ENCODE results near the gene BHMT2.

Gene BHMT2

GRCh38 chr5:79074641-79075040 lies 5.1 kb downstream of the BHMT2 start:
- no peak for DNase-seq

- no peak for DNase-seq
Measured at GRCh38 chr5:79075646-79076426, 6.3 kb downstream of the BHMT2 start.

GRCh38 chr5:79076819-79077218 lies 7.3 kb downstream of the BHMT2 start:
- DNase-seq = no peak

- DNase-seq = no peak
Measured at GRCh38 chr5:79077680-79078365, 8.3 kb downstream of the BHMT2 start.

- DNase-seq = no peak
Measured at GRCh38 chr5:79080804-79081203, 11.2 kb downstream of the BHMT2 start.

GRCh38 chr5:79081779-79082178 lies 12.2 kb downstream of the BHMT2 start:
- no peak for DNase-seq

- no peak for DNase-seq
Measured at GRCh38 chr5:79086116-79086515, 16.5 kb downstream of the BHMT2 start.

GRCh38 chr5:79088507-79088906 lies 18.9 kb downstream of the BHMT2 start:
- DNase-seq = no peak

GRCh38 chr5:79091064-79091463 lies 21.5 kb downstream of the BHMT2 start:
- DNase-seq = no peak

- DNase-seq = peak; percentile 98
Measured at GRCh38 chr5:79093762-79094161, 24.2 kb downstream of the BHMT2 start.

- DNase-seq = no peak
Measured at GRCh38 chr5:79105868-79106267, 36.3 kb downstream of the BHMT2 start.

GRCh38 chr5:79107020-79107796 lies 37.6 kb downstream of the BHMT2 start:
- peak; percentile 35 for DNase-seq

GRCh38 chr5:79108086-79108485 lies 38.5 kb downstream of the BHMT2 start:
- DNase-seq = no peak

GRCh38 chr5:79108792-79109191 lies 39.2 kb downstream of the BHMT2 start:
- DNase-seq = no peak

- no peak for DNase-seq
Measured at GRCh38 chr5:79109527-79110492, 40.2 kb downstream of the BHMT2 start.

- no peak for DNase-seq
Measured at GRCh38 chr5:79111387-79111959, 41.9 kb downstream of the BHMT2 start, which contains the start of gene BHMT. Gene BHMT, plus strand, starts transcription at chr5:79111809. Its CDS starts 77 bp downstream, at chr5:79111886.

- DNase-seq = no peak
Measured at GRCh38 chr5:79111960-79112702, 42.6 kb downstream of the BHMT2 start.

- DNase-seq = no peak
Measured at GRCh38 chr5:79112703-79113058, 43.1 kb downstream of the BHMT2 start.

- no peak for DNase-seq
Measured at GRCh38 chr5:79119486-79119885, 49.9 kb downstream of the BHMT2 start.

- DNase-seq = no peak
Measured at GRCh38 chr5:79120221-79120620, 50.7 kb downstream of the BHMT2 start.

GRCh38 chr5:79122973-79123372 lies 53.4 kb downstream of the BHMT2 start:
- peak; percentile 25 for DNase-seq

Measured in NCI-H146 (cell line).